Ascending aorta (tissue), 2 donors: ENCODE results near the gene BDNF. TPM values are rescaled to one million over a fixed set of nuclear protein-coding genes. Genes with fewer than 3 reads are reported as not detected.
"Not testable (repeated sequence)": the region's sequence is repeated elsewhere in the genome, so short reads cannot be mapped to it uniquely, and the experiment has no call there.

Experiments
- DNase-seq, 2 donors: peaks; one replicate each; pipeline ENCODE4 v3.0.0-alpha.2; 2019; ENCODE audit warnings: low spot score in 2 of 2
- H3K27ac ChIP-seq, 2 donors: fragments of 200-600 bp; sonication (generic); one replicate each; pipeline ENCODE4 v1.5.1; 2016 to 2017; ENCODE audit warnings: mild to moderate bottlenecking in 1 of 2
- H3K27me3 ChIP-seq: fragments of 200-600 bp; sonication (generic); one replicate; pipeline ENCODE4 v1.5.1; 2017
- H3K36me3 ChIP-seq, 2 donors: fragments of 200-600 bp; sonication (generic); one replicate each; pipeline ENCODE4 v1.5.1; 2016
- H3K4me1 ChIP-seq, 2 donors: fragments of 200-600 bp; sonication (generic); one replicate each; pipeline ENCODE4 v1.5.1; 2016 to 2017; ENCODE audit warnings: mild to moderate bottlenecking in 1 of 2
- H3K4me3 ChIP-seq, 2 donors: fragments of 200-600 bp; sonication (generic); one replicate each; pipeline ENCODE4 v1.5.1; 2016 to 2017; ENCODE audit warnings: mild to moderate bottlenecking in 1 of 2
- H3K9me3 ChIP-seq, 2 donors: fragments of 200-600 bp; sonication (generic); one replicate each; pipeline ENCODE4 v1.5.1; 2016
- intact Hi-C: fragments of 100-400 bp; cut with DNase I; formaldehyde crosslinking; loops from one replicate; pipeline ENCODE4 v1.15.1; 2023
- total RNA-seq: library from RNA; depleted of rRNA; stranded (reverse); fragments of >200 nt; gene quantifications from one replicate; pipeline ENCODE4 v1.1.0, GENCODE V29; 2016
- TF ChIP-seq, protein P1 (sequence below), 3 experiments: fragments of 200-600 bp in 2 of 3; fragments of 450-650 bp in 1 of 3; sonication (generic) in 2 of 3; IDR thresholded peaks; one replicate each; pipeline ENCODE4 v1.5.1; 2016 to 2019; ENCODE audit warnings: antibody characterized with exemption in 3 of 3, mild to moderate bottlenecking in 1 of 3, moderate library complexity in 1 of 3

BDNF gene
- total RNA-seq, 1 donor from 2014 or later, result 4.7 TPM

DNA sequence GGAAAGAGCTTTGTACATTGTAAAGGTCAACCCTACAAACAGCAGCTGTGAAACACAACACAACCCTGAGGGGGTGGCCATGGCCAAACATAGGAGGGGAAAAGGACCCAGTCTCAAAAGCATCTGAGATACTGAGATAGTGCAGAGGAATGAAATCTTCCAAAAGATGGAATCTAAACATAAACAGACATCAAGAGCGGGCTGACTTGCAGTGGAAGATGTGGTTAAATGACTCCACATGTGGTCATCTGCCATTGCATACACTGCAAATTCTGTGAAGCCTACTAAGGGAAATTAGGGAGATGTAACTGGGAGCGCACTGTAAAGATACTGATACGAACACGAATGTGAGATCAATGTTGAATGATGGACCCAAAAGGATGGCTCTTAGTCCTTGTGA is 22.0 kb downstream of the BDNF start:
- intact Hi-C loops, result no loop called here
- no peak overlapping the region for H3K27ac ChIP-seq
- no peak overlapping the region for H3K4me3 ChIP-seq
- H3K36me3 ChIP-seq, result no peaks in the 10 kb centered on the region
- TF ChIP-seq, protein P1, sequence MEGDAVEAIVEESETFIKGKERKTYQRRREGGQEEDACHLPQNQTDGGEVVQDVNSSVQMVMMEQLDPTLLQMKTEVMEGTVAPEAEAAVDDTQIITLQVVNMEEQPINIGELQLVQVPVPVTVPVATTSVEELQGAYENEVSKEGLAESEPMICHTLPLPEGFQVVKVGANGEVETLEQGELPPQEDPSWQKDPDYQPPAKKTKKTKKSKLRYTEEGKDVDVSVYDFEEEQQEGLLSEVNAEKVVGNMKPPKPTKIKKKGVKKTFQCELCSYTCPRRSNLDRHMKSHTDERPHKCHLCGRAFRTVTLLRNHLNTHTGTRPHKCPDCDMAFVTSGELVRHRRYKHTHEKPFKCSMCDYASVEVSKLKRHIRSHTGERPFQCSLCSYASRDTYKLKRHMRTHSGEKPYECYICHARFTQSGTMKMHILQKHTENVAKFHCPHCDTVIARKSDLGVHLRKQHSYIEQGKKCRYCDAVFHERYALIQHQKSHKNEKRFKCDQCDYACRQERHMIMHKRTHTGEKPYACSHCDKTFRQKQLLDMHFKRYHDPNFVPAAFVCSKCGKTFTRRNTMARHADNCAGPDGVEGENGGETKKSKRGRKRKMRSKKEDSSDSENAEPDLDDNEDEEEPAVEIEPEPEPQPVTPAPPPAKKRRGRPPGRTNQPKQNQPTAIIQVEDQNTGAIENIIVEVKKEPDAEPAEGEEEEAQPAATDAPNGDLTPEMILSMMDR (IDR thresholded peaks at IDR 0.05), result no peak
- H3K9me3 ChIP-seq, result no peaks in the 10 kb centered on the region
- no peaks in the 10 kb centered on the region for H3K4me1 ChIP-seq
- no peak for DNase-seq
- H3K27me3 ChIP-seq, result no peaks in the 10 kb centered on the region

DNA sequence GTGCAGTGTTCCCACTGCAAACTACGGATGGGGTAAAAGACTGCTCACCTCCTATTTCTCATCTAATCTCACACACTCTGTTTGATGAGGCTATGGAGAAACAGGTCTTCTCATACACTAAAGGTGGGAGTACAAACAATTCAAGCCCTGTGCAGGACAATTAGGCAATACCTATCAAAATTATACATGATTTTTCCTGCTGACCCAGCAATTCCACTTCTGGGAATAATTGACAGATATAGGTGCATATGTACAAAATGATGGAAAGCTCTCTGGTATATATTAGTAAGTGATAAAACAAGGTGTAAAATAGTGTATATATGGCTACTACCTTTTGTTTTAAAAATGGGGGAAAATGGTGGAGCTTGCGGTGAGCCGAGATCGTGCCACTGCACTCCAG is 23.1 kb downstream of the BDNF start:
- no peaks in the 10 kb centered on the region for H3K36me3 ChIP-seq
- H3K9me3 ChIP-seq, result no peaks in the 10 kb centered on the region
- no peaks in the 10 kb centered on the region for H3K4me1 ChIP-seq
- no peak for DNase-seq
- no peak overlapping the region for H3K27ac ChIP-seq
- TF ChIP-seq, protein P1 (IDR thresholded peaks at IDR 0.05), result no peak
- no peaks in the 10 kb centered on the region for H3K27me3 ChIP-seq
- intact Hi-C loops, result no loop called here
- no peak overlapping the region for H3K4me3 ChIP-seq

DNA sequence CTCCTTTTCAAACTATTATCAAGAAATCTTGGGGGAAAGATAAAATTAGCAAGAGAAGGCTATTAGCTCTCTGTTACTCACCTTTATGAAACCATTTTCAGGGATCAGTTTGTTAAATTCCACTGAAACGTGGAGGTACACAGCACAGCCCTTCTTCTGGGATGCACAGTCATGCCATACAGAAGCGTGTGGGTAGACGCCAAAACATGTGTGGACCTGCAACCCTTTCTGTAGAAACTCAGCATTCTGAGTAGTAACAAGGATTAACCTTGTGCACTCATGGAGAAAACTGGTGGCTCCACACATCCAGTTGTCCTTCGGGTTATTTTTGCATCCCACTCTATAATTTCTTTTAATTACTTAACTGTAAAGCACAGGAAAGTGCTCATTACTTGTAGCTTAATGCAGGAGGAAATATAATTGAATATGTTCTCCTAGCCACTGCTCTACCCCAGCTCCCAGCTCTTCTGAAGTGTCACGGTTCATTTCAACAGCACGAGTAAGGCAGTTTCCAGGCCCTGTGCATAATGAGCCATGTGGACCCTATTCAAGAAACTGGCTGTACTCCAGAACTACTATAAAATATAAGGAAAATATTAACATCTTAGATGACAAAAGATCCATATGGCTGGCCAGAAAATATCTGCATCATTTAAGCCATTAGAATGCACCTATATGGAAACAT is 26.1 kb downstream of the BDNF start:
- intact Hi-C loops, result no loop called here
- no peaks in the 10 kb centered on the region for H3K4me1 ChIP-seq
- DNase-seq, result no peak
- no peak overlapping the region for H3K27ac ChIP-seq
- H3K4me3 ChIP-seq, result no peak overlapping the region
- H3K36me3 ChIP-seq, result no peaks in the 10 kb centered on the region
- TF ChIP-seq, protein P1 (IDR thresholded peaks at IDR 0.05), result no peak
- peaks cover 0 to 2% of the 10 kb centered on the region in 2 donors for H3K9me3 ChIP-seq
- no peaks in the 10 kb centered on the region for H3K27me3 ChIP-seq

DNA sequence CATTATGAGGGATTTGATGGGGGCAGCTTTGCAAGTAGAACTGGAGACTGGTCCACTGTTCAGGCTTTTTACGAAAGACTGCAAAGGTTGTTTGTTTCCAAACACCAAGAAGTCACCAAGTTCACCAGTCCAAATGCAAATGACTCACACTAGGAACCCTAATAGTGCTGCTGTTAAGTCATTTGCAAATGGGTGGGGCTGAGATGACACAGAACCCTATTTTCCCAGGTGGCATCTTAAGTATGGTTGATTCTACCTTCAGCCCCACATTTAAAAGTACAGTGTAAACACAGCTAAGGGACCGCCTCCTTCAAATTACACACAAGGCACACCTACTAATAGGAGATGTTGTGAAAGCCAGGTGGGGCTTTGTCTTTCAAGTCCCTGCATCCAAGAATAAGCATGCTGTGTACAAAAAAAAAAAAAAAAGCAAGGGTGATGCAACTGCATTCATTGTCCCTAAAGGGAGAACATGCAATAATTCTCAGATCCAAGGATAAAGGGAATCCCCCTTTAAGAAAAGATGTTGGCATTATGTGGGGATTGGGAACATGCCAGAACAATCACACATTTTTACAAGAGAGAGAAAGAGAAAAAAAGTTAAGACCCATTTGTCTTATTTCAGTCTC is 27.3 kb downstream of the BDNF start:
- H3K36me3 ChIP-seq, result no peaks in the 10 kb centered on the region
- intact Hi-C loops, result no loop called here
- H3K4me1 ChIP-seq, result no peaks in the 10 kb centered on the region
- H3K27ac ChIP-seq, result no peak overlapping the region
- no peak overlapping the region for H3K4me3 ChIP-seq
- DNase-seq, result no peak
- peaks cover 0 to 3% of the 10 kb centered on the region in 2 donors for H3K9me3 ChIP-seq
- no peaks in the 10 kb centered on the region for H3K27me3 ChIP-seq
- TF ChIP-seq, protein P1 (IDR thresholded peaks at IDR 0.05), result no peak

DNA sequence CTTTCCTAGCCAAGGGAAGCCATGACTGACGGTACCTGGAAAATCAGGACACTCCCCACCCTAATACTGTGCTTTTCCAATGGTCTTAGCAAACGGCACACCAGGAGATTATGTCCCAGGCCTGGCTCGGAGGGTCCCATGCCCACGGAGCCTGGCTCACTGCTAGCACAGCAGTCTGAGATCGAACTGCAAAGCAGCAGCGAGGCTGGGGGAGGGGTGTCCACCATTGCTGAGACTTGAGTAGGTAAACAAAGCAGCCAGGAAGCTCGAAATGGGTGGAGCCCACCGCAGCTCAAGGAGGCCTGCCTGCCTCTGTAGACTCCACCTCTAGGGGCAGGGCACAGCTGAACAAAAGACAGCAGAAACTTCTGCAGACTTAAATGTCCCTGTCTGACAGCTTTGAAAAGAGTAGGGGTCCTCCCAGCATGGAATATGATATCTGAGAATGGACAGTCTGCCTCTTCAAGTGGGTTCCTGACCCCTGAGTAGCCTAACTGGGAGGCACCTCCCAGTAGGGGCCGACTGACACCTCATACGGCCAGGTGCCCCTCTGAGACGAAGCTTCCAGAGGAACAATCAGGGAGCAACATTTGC is 34.6 kb downstream of the BDNF start:
- H3K27ac ChIP-seq, intact Hi-C loops, DNase-seq, H3K4me3 ChIP-seq, H3K4me1 ChIP-seq, H3K27me3 ChIP-seq, H3K36me3 ChIP-seq: not testable (repeated sequence)
- peaks cover 0 to 16% of the 10 kb centered on the region in 2 donors for H3K9me3 ChIP-seq

DNA sequence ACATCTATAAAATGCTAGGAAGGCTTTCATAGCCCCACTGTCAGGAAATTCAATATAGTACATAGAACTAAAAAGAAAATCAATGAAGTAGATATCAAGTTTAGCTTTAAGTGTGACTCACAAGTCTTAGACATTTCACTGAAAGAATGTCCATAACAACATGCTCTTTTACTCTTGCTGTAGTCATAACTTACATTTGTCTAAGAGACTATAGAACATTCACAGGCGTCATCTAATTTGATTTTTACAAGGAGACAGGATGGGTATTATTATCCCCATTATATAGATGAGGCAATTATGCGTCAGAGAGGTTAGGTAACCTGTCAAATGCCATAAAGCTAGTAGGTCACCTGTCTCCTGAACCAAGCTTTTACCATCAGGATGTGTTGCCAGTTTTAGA is 36.9 kb downstream of the BDNF start:
- Histone ChIP-seq H3K27ac (no peak overlapping the region), H3K36me3 (peaks cover 0 to 4% of the 10 kb centered on the region in 2 donors), H3K4me3 (no peak overlapping the region), H3K27me3 (no peaks in the 10 kb centered on the region), H3K9me3 (peaks cover 0 to 15% of the 10 kb centered on the region in 2 donors), H3K4me1 (no peaks in the 10 kb centered on the region)
- no peak for DNase-seq
- intact Hi-C loops, result no loop called here
- TF ChIP-seq, protein P1 (IDR thresholded peaks at IDR 0.05), result no peak
